NCI-H2081 (cell line): ENCODE measurements around the gene DNAJC19.
"Not testable (repeated sequence)": the region's sequence is repeated elsewhere in the genome, so short reads cannot be mapped to it uniquely, and the experiment has no call there.

ENCODE experiments used
- DNase-seq, 2 experiments: peaks; one replicate each; lab custom pipeline; 2025; lab: John Stamatoyannopoulos, UW

DNAJC19 gene

GRCh38 chr3:180989291-180990163 is at the start of gene DNAJC19:
TSS of gene DNAJC19 (minus strand) at chr3:180989736. CDS start at chr3:180989602, 134 bp downstream.
- DNase-seq: peak; percentile 100

GRCh38 chr3:181030948-181031347 is 41.4 kb upstream of the DNAJC19 start:
- no peak for DNase-seq

- DNase-seq: no peak
Measured at GRCh38 chr3:181025204-181025603, 35.7 kb upstream of the DNAJC19 start.

GRCh38 chr3:181017690-181018089 is 28.2 kb upstream of the DNAJC19 start:
- no peak for DNase-seq

GRCh38 chr3:181009225-181009624 is 19.7 kb upstream of the DNAJC19 start:
- DNase-seq: no peak

GRCh38 chr3:181008796-181009195 is 19.3 kb upstream of the DNAJC19 start:
- DNase-seq: no peak

- no peak for DNase-seq
Measured at GRCh38 chr3:181007262-181007661, 17.7 kb upstream of the DNAJC19 start.

- no peak for DNase-seq
Measured at GRCh38 chr3:181006541-181006940, 17.0 kb upstream of the DNAJC19 start.

- DNase-seq: not testable (repeated sequence)
Measured at GRCh38 chr3:181003469-181003868, 13.9 kb upstream of the DNAJC19 start.

GRCh38 chr3:181002331-181002730 is 12.8 kb upstream of the DNAJC19 start:
- not testable (repeated sequence) for DNase-seq

GRCh38 chr3:180996415-180996932 is 6.9 kb upstream of the DNAJC19 start:
- DNase-seq: no peak

- DNase-seq: no peak
Measured at GRCh38 chr3:180990505-180990904, 969 bp upstream of the DNAJC19 start.

GRCh38 chr3:180987344-180987743 is 2.2 kb downstream of the DNAJC19 start:
- DNase-seq: no peak

- DNase-seq: not testable (repeated sequence)
Measured at GRCh38 chr3:180986366-180986765, 3.2 kb downstream of the DNAJC19 start.

GRCh38 chr3:180983136-180983535 is 6.4 kb downstream of the DNAJC19 start:
- no peak for DNase-seq

GRCh38 chr3:180981912-180982311 is 7.6 kb downstream of the DNAJC19 start:
- no peak for DNase-seq

GRCh38 chr3:180980611-180981010 is 8.9 kb downstream of the DNAJC19 start:
- no peak for DNase-seq

GRCh38 chr3:180979961-180980360 is 9.6 kb downstream of the DNAJC19 start:
- no peak for DNase-seq

GRCh38 chr3:180977498-180977897 is 12.0 kb downstream of the DNAJC19 start:
- no peak for DNase-seq

GRCh38 chr3:180974286-180974685 is 15.2 kb downstream of the DNAJC19 start:
- no peak for DNase-seq

GRCh38 chr3:180973543-180973942 is 16.0 kb downstream of the DNAJC19 start:
- no peak for DNase-seq

GRCh38 chr3:180970931-180971330 is 18.6 kb downstream of the DNAJC19 start:
- DNase-seq: no peak

GRCh38 chr3:180962530-180962929 is 27.0 kb downstream of the DNAJC19 start:
- DNase-seq: no peak

- DNase-seq: no peak
Measured at GRCh38 chr3:180961552-180961951, 28.0 kb downstream of the DNAJC19 start.
